HG02885 (cell line): ENCODE results near the gene ADD1.

ENCODE experiments used
- ATAC-seq: cut with Tn5 transposase; IDR thresholded peaks from one replicate; pipeline ENCODE4 v1.9.1; 2021; ENCODE audit warnings: mild to moderate bottlenecking; ENCODE audit not compliant: unreplicated experiment, poor library complexity

Gene ADD1, protein sequence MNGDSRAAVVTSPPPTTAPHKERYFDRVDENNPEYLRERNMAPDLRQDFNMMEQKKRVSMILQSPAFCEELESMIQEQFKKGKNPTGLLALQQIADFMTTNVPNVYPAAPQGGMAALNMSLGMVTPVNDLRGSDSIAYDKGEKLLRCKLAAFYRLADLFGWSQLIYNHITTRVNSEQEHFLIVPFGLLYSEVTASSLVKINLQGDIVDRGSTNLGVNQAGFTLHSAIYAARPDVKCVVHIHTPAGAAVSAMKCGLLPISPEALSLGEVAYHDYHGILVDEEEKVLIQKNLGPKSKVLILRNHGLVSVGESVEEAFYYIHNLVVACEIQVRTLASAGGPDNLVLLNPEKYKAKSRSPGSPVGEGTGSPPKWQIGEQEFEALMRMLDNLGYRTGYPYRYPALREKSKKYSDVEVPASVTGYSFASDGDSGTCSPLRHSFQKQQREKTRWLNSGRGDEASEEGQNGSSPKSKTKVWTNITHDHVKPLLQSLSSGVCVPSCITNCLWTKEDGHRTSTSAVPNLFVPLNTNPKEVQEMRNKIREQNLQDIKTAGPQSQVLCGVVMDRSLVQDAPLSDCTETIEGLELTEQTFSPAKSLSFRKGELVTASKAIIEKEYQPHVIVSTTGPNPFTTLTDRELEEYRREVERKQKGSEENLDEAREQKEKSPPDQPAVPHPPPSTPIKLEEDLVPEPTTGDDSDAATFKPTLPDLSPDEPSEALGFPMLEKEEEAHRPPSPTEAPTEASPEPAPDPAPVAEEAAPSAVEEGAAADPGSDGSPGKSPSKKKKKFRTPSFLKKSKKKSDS

DNA sequence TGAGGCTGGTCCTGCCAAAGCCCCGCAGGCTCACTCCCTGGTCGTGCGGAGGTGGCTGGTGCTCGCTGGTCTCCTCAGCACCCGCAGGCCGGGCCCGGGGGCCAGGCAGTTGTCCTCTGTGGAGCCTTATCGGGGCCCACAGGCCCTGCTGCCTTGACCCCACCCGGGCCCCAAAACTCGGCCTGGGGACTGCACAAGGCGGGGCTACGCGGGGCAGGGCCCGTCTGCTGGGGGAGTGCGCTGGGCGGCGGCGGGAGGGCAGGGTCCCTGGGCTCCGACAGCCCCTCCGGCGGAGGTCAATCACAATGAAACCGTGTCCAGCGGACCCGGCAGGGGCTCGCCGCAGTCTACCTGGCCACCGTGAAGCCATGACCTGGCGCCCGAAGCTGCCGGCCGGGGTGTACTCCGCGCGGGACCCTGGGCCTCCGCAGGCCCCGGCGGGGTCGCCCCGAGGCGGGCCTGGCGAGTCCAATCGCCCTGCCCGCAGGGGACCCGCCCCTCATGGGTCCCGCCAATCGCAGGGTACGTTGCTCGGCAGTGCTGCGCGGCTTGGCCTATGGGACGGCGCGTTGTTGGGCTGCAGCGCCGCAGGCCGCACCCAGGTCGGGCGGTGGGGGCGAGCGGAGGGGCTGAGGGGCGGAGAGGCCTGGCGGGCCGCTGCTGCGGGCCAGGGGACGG lies at the start of gene ADD1:
Gene ADD1 (plus strand): TSS at position 582 of the 678 bp plus-strand sequence. CDS start 32,072 bp downstream, outside the sequence.
- peak; percentile 87 for ATAC-seq

DNA sequence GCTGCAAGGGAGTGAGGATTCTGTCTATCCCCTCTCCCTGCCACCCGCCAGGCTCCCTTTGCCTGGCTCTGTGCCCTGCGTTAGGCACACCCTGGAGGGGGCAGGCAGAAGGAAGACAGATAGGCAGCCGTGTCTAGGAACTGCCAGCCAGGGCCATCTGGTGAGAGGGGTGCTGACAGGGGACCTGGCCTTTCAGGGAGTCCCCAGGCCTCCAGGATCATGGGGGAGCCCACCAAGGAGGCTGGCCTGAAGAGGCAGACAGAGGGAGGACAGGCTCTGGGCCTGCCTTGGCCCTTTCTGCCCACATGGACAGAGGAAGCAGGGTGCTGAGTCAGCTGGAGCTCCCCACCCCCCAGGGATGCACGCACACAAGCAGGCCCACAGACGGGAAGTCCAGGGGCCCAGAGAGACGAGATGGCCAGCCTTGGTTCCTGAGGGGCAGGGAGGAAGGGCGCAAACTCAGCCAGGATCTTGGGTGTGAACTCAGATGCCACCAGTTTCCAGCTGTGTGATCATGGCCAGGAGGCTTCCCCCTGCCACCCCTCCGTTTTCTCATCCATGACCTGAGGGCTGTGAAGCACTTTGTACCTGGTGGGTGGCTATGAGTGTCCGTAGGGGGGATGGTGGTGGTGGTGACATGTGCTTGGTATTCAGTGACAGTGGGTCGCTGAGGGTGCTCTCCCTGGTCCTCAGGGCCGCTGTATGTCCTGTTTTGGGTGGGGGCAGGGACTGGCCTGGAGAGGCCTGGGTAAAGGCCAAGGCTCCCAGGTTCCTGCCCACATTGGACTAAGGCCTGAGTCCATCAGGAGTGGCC lies 49.0 kb upstream of the ADD1 start:
- no peak for ATAC-seq

DNA sequence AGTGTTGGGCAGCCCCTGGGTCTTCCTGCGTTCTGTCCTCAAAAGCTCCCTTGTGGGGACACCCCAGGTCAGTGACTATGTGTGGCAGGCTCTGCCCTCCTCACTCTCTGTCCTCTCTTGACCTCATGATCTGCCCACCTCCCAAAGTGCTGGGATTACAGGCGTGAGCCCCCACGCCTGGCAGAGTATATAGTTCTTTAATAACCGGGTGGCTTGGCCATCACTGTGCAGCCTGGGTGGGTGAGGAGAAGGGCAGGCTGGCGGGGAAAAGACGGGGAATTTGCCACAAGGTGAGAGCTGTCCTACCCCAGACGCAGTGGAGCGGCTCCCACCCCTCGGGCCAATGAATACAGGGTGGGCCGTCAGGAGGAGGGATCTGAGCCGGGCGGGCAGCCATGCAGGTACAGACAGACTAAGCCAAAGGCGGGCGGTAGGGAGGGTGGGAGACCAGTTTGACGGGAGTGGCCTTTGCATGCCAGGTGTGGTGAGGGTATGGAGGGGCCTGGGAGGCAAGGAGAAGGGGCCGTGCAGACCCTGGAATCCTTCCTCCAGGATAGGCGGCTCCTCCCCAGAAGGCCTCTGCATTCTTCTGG lies 48.2 kb upstream of the ADD1 start:
- no peak for ATAC-seq

DNA sequence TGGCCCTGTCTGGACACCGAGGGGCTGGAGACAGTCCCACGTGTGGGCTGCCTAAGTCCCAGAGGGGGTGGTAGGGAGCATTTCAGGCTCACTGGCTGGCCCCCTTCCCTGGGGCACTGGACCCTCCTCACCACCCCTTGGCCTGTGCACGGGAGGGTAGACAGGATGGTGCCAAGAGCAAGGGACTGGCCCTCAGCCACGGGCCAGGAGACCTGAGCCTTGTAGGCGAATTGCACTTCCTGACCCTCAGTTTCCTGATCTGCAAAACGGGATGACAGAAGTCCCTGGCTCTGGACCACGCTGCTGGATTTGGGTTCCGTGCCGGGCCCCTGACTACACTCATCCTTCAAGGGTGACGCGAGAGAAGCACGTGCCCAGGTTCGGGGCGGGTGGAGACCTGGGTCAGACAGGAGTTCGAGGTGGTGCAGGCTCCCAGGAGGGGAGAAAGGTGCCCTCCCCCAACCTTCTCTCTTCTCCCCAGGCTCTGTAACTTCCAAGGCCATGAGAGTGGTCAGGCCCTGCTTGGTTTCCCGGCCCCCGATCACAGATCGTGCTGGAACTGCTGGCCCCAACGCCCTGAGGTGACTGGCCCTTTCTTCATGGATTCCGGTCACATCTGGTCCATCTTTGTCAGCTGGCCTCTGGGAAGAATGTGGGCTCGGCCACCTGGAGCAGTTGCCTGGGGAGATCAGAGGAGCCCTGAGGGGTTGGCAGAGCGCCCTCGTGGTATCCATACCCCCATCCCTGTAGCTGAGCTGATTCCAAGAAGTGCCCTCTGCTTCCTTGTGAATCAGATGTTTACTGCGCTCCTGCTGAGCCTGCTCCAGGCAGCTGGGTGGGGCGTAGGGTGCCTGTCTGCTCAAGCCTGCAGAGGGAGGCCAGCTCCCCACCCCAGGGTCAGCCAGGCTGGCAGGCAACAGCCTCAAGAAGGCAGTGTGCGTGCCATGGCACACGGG lies 47.5 kb upstream of the ADD1 start:
- ATAC-seq = no peak

GRCh38 chr4:2796849-2797544 lies 46.6 kb upstream of the ADD1 start:
- ATAC-seq = no peak

GRCh38 chr4:2797545-2798305 lies 45.9 kb upstream of the ADD1 start:
- ATAC-seq = no peak

DNA sequence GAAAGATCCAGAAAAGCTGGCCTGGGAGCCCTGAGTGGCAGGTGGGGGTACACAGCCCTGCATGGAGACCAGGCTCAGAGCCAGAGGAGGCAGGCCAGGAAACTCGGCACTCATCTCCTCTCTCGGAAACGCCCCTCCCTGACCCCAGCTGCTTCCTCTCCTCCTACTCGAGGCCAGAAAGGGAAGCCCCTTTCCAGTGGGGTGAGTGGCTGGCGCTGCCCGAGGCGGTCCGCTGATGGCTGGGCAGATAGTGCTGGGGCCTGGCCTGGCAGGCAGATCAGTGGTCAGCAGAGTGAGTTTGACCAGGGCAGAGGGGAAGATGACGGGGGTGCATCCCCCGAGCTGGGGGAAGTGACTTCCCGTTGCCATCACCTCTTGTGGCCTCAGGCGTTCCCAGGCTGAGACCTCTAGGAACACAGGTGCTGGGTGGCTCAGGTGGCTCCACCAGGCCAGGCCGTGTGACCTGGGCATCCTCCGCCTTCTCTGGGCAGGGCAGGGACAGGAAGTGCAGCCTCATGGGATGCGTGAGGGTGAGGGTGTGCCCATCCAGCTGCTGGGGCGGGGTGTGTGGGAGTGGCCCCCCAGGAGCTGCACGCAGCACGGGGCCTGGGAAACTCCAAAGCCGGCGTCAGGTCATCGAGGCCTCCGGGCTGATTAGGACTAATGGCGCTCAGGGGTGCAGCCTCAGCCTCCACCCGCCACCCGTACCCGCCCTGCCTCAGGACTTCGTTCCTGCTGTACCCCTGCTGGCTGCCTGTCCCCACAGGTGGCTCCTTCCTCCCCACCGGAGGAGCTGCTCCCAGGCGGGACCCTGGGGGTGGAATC lies 45.0 kb upstream of the ADD1 start:
- ATAC-seq = peak; percentile 33

GRCh38 chr4:2799224-2799911 lies 44.3 kb upstream of the ADD1 start:
- ATAC-seq = no peak

DNA sequence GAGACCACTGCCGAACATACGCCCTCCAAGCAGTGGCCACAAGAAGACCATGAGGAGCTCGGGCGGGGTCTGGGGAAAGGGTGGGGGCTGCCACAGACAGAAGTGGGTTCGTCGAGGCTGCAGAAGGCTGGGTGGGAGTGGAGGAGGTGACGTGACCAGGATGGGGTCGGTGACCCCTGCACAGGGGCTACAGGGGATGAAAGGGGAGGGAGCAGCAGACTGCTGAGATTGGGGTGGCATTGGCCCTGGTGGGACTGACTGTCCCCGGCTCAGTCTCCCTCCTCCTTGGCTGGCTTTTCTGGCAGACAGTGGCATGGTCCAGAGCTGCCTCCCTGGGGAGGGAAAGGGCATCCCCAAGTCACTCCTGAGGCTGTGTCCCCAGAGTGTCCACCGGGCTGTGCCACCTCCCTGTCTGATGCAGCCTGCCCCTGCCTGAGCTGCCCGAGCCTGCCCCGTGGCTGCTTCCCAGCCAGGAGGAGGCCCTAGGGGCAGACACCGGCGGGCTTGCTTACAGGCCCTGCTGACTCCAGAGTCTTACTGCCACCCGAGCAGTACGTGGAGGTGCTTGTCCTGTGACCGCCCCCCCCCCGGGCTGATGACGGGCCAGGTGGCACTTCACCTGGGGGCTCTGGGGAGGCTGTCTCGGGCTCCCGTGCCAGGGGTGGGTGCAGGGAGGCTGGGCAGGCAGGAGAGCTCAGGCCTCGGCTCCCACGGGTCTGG lies 43.5 kb upstream of the ADD1 start:
- no peak for ATAC-seq

- ATAC-seq = peak; percentile 77
These were observed 42.7 kb upstream of the ADD1 start for GRCh38 chr4:2800691-2801596.

DNA sequence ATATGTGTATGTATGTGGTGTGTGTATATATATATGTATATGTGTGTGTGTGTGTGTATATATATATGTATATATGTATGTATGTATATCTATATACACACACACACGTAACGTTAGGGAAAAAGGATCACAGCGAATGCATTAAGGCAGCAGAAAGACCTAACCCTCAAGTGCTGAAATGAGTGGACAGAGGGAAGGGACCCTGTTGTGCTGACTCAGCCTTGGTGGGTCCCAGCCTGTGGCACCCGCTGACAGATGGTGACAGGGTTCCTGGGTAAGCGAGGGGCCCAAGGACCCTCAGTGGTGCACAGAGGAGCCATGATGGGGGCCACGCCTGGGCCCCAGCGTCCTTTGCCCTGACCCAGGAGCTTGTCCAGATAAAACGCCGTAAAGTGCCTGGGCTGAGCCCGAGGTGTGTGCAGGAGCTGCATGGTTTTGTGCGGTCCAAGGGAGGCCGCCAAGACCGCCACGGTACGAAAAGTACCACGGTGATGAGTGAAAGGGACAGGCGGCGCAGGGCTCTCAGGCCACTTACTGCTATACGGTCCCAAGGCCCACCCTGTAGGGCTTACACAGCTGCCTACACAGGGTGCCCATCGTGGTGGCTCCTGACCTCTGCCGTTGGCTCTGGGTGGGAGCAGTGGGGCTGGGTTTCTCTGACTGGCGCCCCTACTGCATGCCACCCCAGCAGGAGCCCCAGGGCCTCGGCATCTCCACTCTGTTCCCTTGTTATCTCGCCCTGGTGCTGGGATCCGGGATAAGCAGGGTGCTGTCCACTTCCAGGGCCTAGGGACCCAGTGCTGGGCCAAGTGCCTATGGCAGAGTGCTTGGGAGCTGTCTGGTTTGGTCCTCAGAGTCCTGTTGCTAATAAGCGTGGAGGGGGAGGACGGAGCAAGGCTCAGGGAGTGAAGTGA lies 40.8 kb upstream of the ADD1 start:
- no peak for ATAC-seq

DNA sequence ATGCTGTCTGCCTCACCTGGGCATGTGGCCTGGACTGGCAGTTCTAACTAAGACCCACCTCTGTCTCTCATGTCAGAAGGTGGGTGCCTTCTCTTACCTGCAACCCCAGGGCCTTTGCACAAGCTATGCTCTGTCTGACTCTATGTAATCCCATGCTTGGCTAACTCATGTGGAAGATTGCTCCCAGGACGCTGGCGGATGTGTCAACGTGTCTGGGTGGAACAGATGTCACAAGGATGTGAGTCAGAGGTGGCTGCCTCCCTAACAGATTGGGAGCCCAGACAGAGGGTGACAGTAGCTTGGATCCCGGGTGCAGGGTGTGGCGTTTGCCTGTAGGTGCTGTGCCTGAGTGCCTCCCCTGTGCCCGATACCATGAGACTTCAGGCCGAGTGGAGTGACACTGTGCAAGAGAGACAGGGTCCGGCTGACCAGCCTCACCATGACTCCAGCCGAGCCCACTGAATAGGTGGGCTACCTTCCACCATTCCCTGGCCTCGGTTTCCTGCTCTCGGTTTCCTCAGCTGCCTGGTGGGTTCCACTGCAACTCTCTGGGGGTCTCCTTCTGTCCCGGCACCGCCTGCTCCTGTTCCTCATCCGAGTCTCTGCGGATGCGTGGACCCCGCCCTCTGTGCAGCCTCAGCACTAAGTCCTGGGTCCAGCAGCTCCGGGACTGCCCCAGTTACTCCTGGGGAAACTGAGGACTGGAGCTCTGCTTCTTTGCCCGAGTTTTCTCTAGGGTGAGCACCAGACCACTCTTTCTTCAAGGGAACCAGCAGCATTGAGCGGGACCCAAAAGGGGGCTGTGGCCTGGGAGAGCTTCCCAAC lies 39.8 kb upstream of the ADD1 start:
- ATAC-seq = no peak
